ENCODE measurements around the gene STPG4. TPM values are rescaled to one million over a fixed set of nuclear protein-coding genes. Genes with fewer than 3 reads are reported as not detected.

STPG4 gene
- total RNA-seq, 4 donors from 2014 or later: 0.30 to 2.6 (median 1.4) TPM; not detected in 1

DNA sequence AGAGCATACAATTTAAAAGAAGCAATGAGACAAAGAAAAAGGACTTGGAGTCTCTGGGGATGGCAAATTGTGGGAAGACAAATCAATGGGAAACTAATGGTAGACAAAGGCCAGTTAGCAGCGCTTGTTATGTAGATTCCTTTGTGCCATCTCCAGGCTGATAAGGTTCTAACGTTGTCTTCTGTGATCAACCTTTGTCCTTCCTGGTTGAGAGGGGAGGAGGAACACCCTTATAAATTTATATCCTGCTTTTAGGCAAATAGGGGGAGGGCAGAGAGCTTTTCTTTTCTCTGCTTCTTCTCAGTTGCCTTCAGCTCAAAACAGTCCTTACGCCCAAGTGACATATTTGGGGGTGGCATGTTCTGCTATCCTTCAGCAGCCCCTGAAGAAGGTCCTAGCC, 89.8 kb downstream of the STPG4 start:
- H3K36me3 ChIP-seq: peaks cover 0 to 11% (median 0%) of the 10 kb centered on the region in 3 donors
- H3K4me1 ChIP-seq: peaks cover 0 to 99% (median 61%) of the 10 kb centered on the region in 4 donors
- WGBS, 2 donors: 62 to 70% methylated on average over 3 of the region's 3 CpGs
- H3K4me3 ChIP-seq: no peak overlapping the region
- TF ChIP-seq POLR2A (IDR thresholded peaks at IDR 0.05): no peak
- TF ChIP-seq, protein P1, sequence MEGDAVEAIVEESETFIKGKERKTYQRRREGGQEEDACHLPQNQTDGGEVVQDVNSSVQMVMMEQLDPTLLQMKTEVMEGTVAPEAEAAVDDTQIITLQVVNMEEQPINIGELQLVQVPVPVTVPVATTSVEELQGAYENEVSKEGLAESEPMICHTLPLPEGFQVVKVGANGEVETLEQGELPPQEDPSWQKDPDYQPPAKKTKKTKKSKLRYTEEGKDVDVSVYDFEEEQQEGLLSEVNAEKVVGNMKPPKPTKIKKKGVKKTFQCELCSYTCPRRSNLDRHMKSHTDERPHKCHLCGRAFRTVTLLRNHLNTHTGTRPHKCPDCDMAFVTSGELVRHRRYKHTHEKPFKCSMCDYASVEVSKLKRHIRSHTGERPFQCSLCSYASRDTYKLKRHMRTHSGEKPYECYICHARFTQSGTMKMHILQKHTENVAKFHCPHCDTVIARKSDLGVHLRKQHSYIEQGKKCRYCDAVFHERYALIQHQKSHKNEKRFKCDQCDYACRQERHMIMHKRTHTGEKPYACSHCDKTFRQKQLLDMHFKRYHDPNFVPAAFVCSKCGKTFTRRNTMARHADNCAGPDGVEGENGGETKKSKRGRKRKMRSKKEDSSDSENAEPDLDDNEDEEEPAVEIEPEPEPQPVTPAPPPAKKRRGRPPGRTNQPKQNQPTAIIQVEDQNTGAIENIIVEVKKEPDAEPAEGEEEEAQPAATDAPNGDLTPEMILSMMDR (IDR thresholded peaks at IDR 0.05): no peak
- TF ChIP-seq EP300 (IDR thresholded peaks at IDR 0.05): no peak
- DNase-seq (ENCODE audit: low spot score in 2 of 2): no peak
- H3K27ac ChIP-seq: peak overlapping the region in 3 of 4 donors; percentile 40 to 89 (median 75)
- no peaks in the 10 kb centered on the region for H3K9me3 ChIP-seq
- no peaks in the 10 kb centered on the region for H3K27me3 ChIP-seq

DNA sequence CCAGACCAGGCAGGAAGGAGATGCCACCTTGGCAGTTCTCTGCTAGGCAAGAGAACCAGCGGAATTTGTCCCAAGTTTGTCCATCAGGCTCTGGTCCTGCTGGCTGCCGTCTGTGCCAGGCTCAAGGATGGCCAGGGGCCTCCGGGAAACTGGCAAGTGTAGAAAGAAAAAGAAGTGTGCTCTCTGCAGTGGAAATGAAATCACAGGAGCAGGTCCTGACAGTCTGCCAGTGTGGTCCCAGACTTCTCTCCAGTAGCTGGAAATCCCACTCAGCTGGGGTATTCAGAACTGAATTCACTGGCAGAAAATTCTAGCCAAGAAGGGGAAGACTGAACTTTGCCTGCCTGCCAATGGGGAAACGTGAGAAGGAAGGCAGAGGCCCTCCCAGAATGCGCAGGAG, 91.0 kb downstream of the STPG4 start:
- no peak overlapping the region for H3K4me3 ChIP-seq
- no peak for DNase-seq (ENCODE audit: low spot score in 2 of 2)
- TF ChIP-seq POLR2A (IDR thresholded peaks at IDR 0.05) (no peak), EP300 (IDR thresholded peaks at IDR 0.05) (no peak)
- TF ChIP-seq, protein P1 (IDR thresholded peaks at IDR 0.05): no peak
- peaks cover 0 to 99% (median 56%) of the 10 kb centered on the region in 4 donors for H3K4me1 ChIP-seq
- peaks cover 0 to 12% (median 0%) of the 10 kb centered on the region in 3 donors for H3K36me3 ChIP-seq
- H3K27ac ChIP-seq: peak overlapping the region in 3 of 4 donors; percentile 23 to 71 (median 66)
- H3K9me3 ChIP-seq: no peaks in the 10 kb centered on the region
- H3K27me3 ChIP-seq: no peaks in the 10 kb centered on the region
- WGBS, 2 donors: 76 to 84% methylated on average over 5 of the region's 5 CpGs

DNA sequence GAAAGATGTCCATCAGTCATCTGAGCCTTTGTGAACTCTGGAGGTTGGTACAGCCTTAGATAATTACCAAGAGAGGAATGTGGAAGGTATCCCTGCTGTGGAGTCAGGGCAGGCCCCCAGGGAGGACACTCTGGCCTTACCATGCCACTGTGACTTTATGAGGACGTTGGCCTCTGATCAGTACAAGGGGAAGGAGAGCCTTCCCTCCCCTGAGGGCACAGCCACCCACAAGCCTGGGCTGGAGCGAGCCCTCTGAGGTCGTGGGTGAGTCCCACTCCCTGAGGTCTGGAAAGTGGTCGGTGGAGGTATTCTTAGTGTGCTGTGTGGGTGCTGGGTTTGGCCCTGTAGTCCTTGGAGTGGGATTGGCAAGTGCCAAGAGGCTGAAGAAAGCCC, 91.6 kb downstream of the STPG4 start:
- Histone ChIP-seq H3K27me3 (no peaks in the 10 kb centered on the region), H3K4me3 (no peak overlapping the region), H3K27ac (peak overlapping the region in 3 of 4 donors; percentile 23 to 71 (median 66)), H3K36me3 (peaks cover 0 to 12% (median 0%) of the 10 kb centered on the region in 3 donors), H3K4me1 (peaks cover 0 to 99% (median 56%) of the 10 kb centered on the region in 4 donors), H3K9me3 (no peaks in the 10 kb centered on the region)
- no peak for DNase-seq (ENCODE audit: low spot score in 2 of 2)
- TF ChIP-seq EP300 (IDR thresholded peaks at IDR 0.05) (no peak), POLR2A (IDR thresholded peaks at IDR 0.05) (no peak)
- TF ChIP-seq, protein P1 (IDR thresholded peaks at IDR 0.05): no peak
- 25 to 50% methylated on average over 3 to 4 of the region's 4 CpGs for WGBS, 2 donors

DNA sequence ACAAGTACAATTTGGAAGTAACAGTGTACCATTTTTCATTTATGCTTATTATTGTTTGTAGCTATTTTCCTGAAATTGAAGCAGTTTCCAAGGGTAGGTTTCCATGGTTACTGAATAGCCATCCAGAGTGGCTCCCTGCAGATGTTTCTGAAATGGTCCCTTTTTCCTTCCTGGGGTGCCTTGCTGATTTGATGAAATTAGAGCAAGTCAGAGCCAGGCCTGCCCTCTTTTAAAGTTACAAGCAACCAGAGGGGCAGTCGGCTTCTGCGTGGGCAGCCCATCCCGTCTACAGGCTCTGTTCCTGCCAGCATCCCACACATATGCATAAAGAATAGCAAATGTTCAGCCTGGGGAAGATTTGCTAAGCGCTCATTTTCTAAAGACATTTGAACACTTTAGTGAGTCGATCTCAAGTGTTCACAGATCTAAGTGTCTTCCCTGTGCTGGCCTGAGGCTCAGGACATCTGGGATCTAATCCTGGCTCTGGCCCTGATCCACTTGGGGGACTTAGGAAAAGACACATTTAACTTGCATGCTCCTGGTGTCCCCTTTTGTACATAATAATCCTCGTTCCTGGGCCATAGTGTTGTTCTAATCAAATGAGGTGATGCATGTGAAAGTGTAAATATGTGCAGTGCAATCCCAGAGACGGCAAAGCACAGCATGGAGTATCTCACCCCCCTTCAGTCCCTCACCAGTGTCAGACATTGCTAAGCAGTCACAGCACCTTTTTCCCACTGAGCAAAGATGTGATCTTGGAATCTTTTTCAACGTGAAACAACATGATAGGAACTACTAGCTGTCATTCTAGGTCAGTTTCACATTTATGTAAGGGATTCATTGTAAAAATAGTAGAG, 92.2 kb downstream of the STPG4 start:
- TF ChIP-seq, protein P1 (IDR thresholded peaks at IDR 0.05): no peak
- TF ChIP-seq EP300 (IDR thresholded peaks at IDR 0.05): no peak
- TF ChIP-seq POLR2A (IDR thresholded peaks at IDR 0.05): no peak
- peaks cover 1 to 99% (median 55%) of the 10 kb centered on the region in 4 donors for H3K4me1 ChIP-seq
- H3K27ac ChIP-seq: peak overlapping the region in 3 of 4 donors; percentile 38 to 71 (median 66)
- 35 to 42% methylated on average over 8 of the region's 8 CpGs for WGBS, 2 donors
- H3K4me3 ChIP-seq: no peak overlapping the region
- DNase-seq (ENCODE audit: low spot score in 2 of 2): no peak
- H3K36me3 ChIP-seq: peaks cover 0 to 12% (median 0%) of the 10 kb centered on the region in 3 donors
- H3K27me3 ChIP-seq: no peaks in the 10 kb centered on the region
- no peaks in the 10 kb centered on the region for H3K9me3 ChIP-seq

All from tibial nerve (tissue), 4 donors.